HUES48 (cell line): Measurements from ENCODE around the gene FAM180B.

Experiments
- H3K27ac ChIP-seq: one replicate; pipeline ENCODE4 v1.7.0; 2013; ENCODE audit warnings: low read depth, low read length, inconsistent platforms
- H3K27me3 ChIP-seq: 2 replicates; pipeline ENCODE4 v1.6.1; 2013; ENCODE audit warnings: mild to moderate bottlenecking, low read length; ENCODE audit not compliant: control insufficient read depth, insufficient read depth
- H3K36me3 ChIP-seq: 2 replicates; pipeline ENCODE4 v1.6.1; 2013; ENCODE audit warnings: low read length; ENCODE audit not compliant: control insufficient read depth, insufficient read depth
- H3K4me1 ChIP-seq: 2 replicates; pipeline ENCODE4 v1.6.1; 2013; ENCODE audit warnings: mild to moderate bottlenecking, low read length; ENCODE audit not compliant: control insufficient read depth, insufficient read depth
- H3K4me3 ChIP-seq: 2 replicates; pipeline ENCODE4 v1.5.1; 2013; ENCODE audit warnings: mild to moderate bottlenecking, low read depth, low read length
- H3K9ac ChIP-seq: 2 replicates; pipeline ENCODE4 v1.6.1; 2013; ENCODE audit warnings: mild to moderate bottlenecking, low read depth, low read length, moderate library complexity
- H3K9me3 ChIP-seq: 2 replicates; pipeline ENCODE4 v1.6.1; 2013; ENCODE audit warnings: low read length; ENCODE audit not compliant: control insufficient read depth, insufficient read depth

FAM180B gene

GRCh38 chr11:47595967-47596366, 9.5 kb downstream of the FAM180B start:
- Histone ChIP-seq H3K27me3 (peaks cover 46% of the 10 kb centered on the region), H3K36me3 (no peaks in the 10 kb centered on the region), H3K4me3 (no peak overlapping the region), H3K27ac (no peak overlapping the region), H3K4me1 (peaks cover 17% of the 10 kb centered on the region; the same call in 1 of the 2 replicates), H3K9ac (no peak overlapping the region), H3K9me3 (no peaks in the 10 kb centered on the region)

- H3K4me1 ChIP-seq, result peaks cover 9% of the 10 kb centered on the region; the same call in 1 of the 2 replicates
- no peaks in the 10 kb centered on the region for H3K9me3 ChIP-seq
- no peak overlapping the region for H3K4me3 ChIP-seq
- H3K27ac ChIP-seq, result no peak overlapping the region
- H3K36me3 ChIP-seq, result no peaks in the 10 kb centered on the region
- H3K9ac ChIP-seq, result no peak overlapping the region
- peaks cover 13% of the 10 kb centered on the region for H3K27me3 ChIP-seq
Measured at GRCh38 chr11:47599902-47600301, 13.4 kb downstream of the FAM180B start.

- no peaks in the 10 kb centered on the region for H3K36me3 ChIP-seq
- peaks cover 9% of the 10 kb centered on the region; the same call in 1 of the 2 replicates for H3K4me1 ChIP-seq
- H3K27me3 ChIP-seq, result no peaks in the 10 kb centered on the region
- no peak overlapping the region for H3K27ac ChIP-seq
- H3K9me3 ChIP-seq, result no peaks in the 10 kb centered on the region
- H3K4me3 ChIP-seq, result no peak overlapping the region
- H3K9ac ChIP-seq, result no peak overlapping the region
Measured at GRCh38 chr11:47603295-47603694, 16.8 kb downstream of the FAM180B start.

- no peak overlapping the region for H3K27ac ChIP-seq
- no peaks in the 10 kb centered on the region for H3K36me3 ChIP-seq
- no peak overlapping the region for H3K4me3 ChIP-seq
- no peaks in the 10 kb centered on the region for H3K27me3 ChIP-seq
- no peaks in the 10 kb centered on the region for H3K4me1 ChIP-seq
- H3K9me3 ChIP-seq, result no peaks in the 10 kb centered on the region
- H3K9ac ChIP-seq, result no peak overlapping the region
Measured at GRCh38 chr11:47605921-47606320, 19.4 kb downstream of the FAM180B start.

GRCh38 chr11:47606731-47607130, 20.3 kb downstream of the FAM180B start:
- H3K27ac ChIP-seq, result no peak overlapping the region

GRCh38 chr11:47607380-47607779, 20.9 kb downstream of the FAM180B start:
- Histone ChIP-seq H3K9ac (no peak overlapping the region), H3K27ac (no peak overlapping the region), H3K9me3 (no peaks in the 10 kb centered on the region), H3K27me3 (no peaks in the 10 kb centered on the region), H3K36me3 (no peaks in the 10 kb centered on the region; the same call in 1 of the 2 replicates), H3K4me3 (no peak overlapping the region), H3K4me1 (no peaks in the 10 kb centered on the region)

More at GRCh38 chr11:47606731-47607130, 20.3 kb downstream of the FAM180B start:
- H3K27me3 ChIP-seq, result no peaks in the 10 kb centered on the region
- H3K4me1 ChIP-seq, result no peaks in the 10 kb centered on the region
- no peak overlapping the region for H3K4me3 ChIP-seq
- no peaks in the 10 kb centered on the region; the same call in 1 of the 2 replicates for H3K36me3 ChIP-seq
- H3K9ac ChIP-seq, result no peak overlapping the region
- no peaks in the 10 kb centered on the region for H3K9me3 ChIP-seq

- Histone ChIP-seq H3K4me1 (no peaks in the 10 kb centered on the region), H3K9me3 (no peaks in the 10 kb centered on the region), H3K27ac (no peak overlapping the region), H3K4me3 (no peak overlapping the region), H3K27me3 (no peaks in the 10 kb centered on the region), H3K9ac (no peak overlapping the region), H3K36me3 (no peaks in the 10 kb centered on the region; the same call in 1 of the 2 replicates)
Measured at GRCh38 chr11:47609675-47610074, 23.2 kb downstream of the FAM180B start.

- no peaks in the 10 kb centered on the region for H3K27me3 ChIP-seq
- no peak overlapping the region for H3K4me3 ChIP-seq
- no peaks in the 10 kb centered on the region for H3K9me3 ChIP-seq
- H3K36me3 ChIP-seq, result no peaks in the 10 kb centered on the region; the same call in 1 of the 2 replicates
- H3K9ac ChIP-seq, result no peak overlapping the region
- no peaks in the 10 kb centered on the region for H3K4me1 ChIP-seq
- H3K27ac ChIP-seq, result no peak overlapping the region
Measured at GRCh38 chr11:47611348-47611794, 24.9 kb downstream of the FAM180B start.

- H3K4me3 ChIP-seq, result no peak overlapping the region
- H3K27me3 ChIP-seq, result no peaks in the 10 kb centered on the region
- no peak overlapping the region for H3K9ac ChIP-seq
- H3K9me3 ChIP-seq, result no peaks in the 10 kb centered on the region
- H3K4me1 ChIP-seq, result no peaks in the 10 kb centered on the region
- peaks cover 24% of the 10 kb centered on the region for H3K36me3 ChIP-seq
- no peak overlapping the region for H3K27ac ChIP-seq
Measured at GRCh38 chr11:47615249-47615648, 28.8 kb downstream of the FAM180B start.

- H3K9ac ChIP-seq, result no peak overlapping the region
- no peak overlapping the region for H3K4me3 ChIP-seq
- H3K27me3 ChIP-seq, result no peaks in the 10 kb centered on the region
- H3K9me3 ChIP-seq, result no peaks in the 10 kb centered on the region
- no peaks in the 10 kb centered on the region for H3K4me1 ChIP-seq
- H3K36me3 ChIP-seq, result peaks cover 40% of the 10 kb centered on the region
- H3K27ac ChIP-seq, result no peak overlapping the region
Measured at GRCh38 chr11:47616726-47617416, 30.4 kb downstream of the FAM180B start.

- Histone ChIP-seq H3K27ac (no peak overlapping the region), H3K27me3 (no peaks in the 10 kb centered on the region), H3K4me1 (no peaks in the 10 kb centered on the region), H3K9ac (no peak overlapping the region), H3K9me3 (no peaks in the 10 kb centered on the region), H3K4me3 (no peak overlapping the region), H3K36me3 (peaks cover 45% of the 10 kb centered on the region)
Measured at GRCh38 chr11:47617417-47617809, 30.9 kb downstream of the FAM180B start.
